Smooth muscle cell of trachea (primary cell): ENCODE data around the gene LAMC3. TPM values are rescaled to one million over a fixed set of nuclear protein-coding genes. Genes with fewer than 3 reads are reported as not detected.

Source experiments
- total RNA-seq: library from RNA; depleted of rRNA; stranded (reverse); fragments of >200 nt; gene quantifications from 2 replicates; pipeline ENCODE4 v1.2.1, GENCODE V29; 2014

The LAMC3 gene
- 0.29 and 0.33 TPM in 2 replicates for total RNA-seq

GRCh38 chr9:131008909-131009618 lies at the start of gene LAMC3:
Gene LAMC3 (plus strand): TSS chr9:131009174. CDS start chr9:131009215, 41 bp downstream.

GRCh38 chr9:131096269-131097125 lies 87.5 kb downstream of the LAMC3 start, which contains the start of gene AIF1L:
Gene AIF1L (plus strand): TSS chr9:131096531. CDS start chr9:131096630, 99 bp downstream.

GRCh38 chr9:131125288-131126058 lies 116.5 kb downstream of the LAMC3 start, which contains the start of gene NUP214:
Gene NUP214 (plus strand): TSS chr9:131125586. CDS start chr9:131125705, 119 bp downstream.

Other genes starting within 250 kb of the LAMC3 start
- gene ABL1, start 173.9 kb upstream of the LAMC3 start, total RNA-seq = 107 and 109 TPM in 2 replicates
- gene QRFP, start 112.4 kb upstream of the LAMC3 start, total RNA-seq = not detected in 2 replicates
- 12.2 and 17.5 TPM in 2 replicates for gene FIBCD1, start 69.9 kb upstream of the LAMC3 start, total RNA-seq
- gene AIF1L, start 87.4 kb downstream of the LAMC3 start, total RNA-seq = 3.1 and 6.8 TPM in 2 replicates
- gene NUP214, start 116.4 kb downstream of the LAMC3 start, total RNA-seq = 17.2 and 21.5 TPM in 2 replicates